GM21529 (cell line): ENCODE measurements around the gene STOML1.

Experiments
- ATAC-seq: cut with Tn5 transposase; IDR thresholded peaks from one replicate; pipeline ENCODE4 v1.9.1; 2021; ENCODE audit not compliant: unreplicated experiment

Gene STOML1, protein sequence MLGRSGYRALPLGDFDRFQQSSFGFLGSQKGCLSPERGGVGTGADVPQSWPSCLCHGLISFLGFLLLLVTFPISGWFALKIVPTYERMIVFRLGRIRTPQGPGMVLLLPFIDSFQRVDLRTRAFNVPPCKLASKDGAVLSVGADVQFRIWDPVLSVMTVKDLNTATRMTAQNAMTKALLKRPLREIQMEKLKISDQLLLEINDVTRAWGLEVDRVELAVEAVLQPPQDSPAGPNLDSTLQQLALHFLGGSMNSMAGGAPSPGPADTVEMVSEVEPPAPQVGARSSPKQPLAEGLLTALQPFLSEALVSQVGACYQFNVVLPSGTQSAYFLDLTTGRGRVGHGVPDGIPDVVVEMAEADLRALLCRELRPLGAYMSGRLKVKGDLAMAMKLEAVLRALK

DNA sequence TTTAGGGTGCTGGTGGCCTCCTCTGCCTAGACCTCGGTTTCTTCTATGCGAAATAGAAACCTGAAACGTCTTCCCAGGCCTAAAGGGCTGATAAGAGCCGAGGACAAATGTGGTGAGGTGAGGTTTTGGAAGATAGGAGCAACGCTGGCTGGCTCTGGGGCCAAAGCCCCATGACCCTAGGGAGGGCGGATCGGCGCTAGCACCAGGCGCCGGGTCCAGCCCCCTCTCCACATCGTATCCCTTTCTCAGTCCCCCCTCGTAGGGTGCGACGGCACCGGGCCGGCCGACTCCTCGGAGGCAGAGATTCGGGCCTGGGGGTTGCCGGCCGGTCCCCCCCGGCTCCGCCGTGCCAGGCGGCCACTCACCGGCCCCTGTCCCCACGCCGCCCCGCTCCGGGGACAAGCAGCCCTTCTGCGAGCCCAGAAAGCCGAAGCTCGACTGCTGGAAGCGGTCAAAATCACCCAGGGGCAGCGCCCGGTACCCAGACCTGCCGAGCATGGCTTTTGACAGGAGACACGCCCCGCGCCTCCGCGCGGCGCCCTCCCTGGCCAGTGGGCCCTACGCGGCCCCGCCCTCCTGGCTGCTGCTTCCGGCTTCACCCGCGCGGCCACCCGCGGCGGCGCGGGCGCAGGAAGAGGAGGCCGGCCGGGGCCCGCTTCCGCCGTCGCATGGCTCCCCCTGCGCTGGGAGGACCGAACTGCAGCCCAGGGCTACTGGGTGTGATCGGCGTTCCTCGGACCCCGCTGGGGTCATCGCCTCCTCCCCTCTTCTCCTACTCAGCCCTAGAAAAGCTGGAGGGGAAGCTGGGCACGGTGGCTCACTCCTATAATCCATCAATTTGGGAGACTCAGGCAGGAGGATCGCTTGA is at the start of gene STOML1:
Gene STOML1, minus strand, starts transcription at position 570 of the 868 bp plus-strand sequence. Its CDS starts 72 bp downstream, at position 498.
- peak; percentile 63 for ATAC-seq

DNA sequence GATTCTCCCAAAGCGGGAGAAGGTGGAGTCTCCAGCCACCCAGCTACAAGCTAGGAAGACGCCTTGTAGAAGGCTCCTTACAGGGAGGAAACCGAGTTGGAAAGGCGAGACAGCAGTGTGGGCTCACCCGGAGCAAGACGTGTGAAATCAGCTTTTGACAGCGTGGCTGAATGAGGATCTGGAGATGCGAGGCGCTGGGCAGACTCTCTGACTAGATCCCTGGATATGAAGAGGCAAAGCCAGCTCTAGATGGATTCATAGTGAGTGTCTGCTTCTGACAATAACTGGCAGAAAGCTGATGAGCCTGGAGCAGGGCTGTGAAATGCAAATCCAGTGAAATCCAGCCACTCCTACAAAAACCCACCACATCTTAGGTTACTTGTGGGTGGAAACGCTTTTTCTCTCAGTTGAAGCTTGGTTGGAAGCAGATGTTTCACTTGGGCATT is 49.2 kb upstream of the STOML1 start:
- no peak for ATAC-seq

DNA sequence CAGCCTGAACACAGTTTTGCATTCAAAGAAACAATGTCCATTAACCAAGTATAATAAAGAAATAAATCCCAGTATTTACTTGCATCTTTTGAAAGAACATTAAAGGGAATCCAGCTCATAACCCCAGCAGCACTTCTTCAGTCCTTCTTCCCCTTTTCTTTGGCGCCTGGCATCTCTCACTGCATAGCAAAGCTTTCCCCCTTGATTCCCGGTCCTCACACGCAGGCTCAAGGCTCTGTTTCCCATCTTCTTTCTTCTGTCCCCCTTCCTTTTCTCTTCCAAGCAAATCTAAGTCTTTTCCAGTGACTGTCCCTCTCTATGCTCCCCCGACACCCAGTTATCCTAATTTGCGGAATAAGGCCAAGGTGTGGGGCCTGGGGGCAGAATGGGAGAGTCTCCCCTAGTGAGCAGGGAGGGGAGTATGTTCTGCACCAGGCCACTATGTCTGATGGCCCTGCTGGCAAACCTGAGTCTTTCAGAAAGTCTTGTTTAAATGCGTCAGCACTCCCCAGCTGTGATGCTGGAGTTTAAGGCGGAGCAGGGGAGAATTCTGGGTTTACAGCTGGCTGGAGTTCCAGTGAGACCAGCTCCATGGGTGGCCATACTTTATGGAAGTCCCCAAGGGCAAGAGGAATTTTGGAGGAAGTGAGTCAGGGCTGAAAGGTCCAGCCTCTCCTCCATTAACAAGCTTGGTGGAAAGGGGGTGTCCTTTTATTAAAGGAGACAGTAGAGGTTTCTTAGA is 48.2 kb upstream of the STOML1 start:
- ATAC-seq = no peak

DNA sequence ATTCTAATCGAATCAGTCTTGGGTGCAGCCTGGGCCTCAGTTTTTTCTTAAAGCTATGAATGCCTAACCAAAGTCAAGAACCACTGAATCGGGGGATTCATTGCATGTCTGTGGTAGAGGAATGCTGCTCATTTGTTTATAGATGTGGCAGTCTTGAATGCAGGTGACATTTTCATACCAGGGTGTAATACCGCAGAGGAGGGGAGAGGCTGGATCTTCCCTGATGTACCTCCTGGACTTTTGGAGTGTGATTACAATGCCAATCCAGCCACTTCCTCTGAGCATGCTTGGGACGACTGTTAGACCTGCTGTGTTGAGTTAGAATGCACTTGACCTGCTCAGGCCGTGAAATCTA is 47.5 kb upstream of the STOML1 start:
- ATAC-seq = no peak

DNA sequence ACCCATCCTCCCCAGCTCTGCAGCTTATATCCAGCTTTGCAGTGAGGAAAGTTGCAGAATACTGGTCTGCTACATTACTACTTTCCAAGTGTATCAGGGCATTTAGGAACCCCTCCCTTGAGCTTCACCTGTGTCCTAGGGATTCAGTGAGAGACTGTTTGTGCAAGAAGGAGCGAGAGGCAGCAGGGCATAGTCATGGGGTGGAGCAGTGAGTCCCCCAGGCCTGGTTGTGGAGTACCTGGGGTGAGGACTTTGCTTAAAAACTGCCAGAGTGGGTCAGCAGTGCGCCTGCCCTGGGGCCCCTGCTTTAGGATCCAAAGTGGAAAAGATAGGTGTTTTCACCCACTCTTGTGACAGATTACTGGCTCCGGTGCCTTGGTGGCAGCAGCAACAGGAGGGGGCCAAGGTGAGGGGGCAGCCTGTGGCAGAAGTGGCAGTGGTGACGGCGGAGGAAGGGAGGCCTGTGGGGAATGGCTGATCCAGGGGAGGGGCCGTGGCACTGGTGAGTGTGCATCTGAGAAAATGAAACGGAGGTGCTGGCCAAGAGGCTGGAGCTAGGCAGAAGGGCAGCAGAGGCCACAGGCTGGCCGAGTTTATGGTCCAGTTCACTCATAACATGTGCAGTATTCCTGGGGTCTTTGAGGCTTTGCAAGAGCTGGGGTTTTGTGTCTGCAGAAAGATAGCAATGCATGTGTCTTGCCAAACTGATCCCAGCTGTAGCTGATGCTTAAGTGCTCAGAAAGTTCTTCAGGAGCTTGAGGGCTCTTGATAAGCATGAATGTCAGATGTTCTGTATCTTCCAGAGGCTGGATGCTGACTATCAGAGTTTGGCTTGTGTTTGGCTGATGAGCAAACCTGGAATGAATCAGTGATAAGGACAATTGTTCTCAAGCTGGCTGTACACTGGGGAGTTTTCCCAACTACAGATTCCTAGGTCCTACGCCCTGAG is 46.9 kb upstream of the STOML1 start:
- ATAC-seq = no peak

DNA sequence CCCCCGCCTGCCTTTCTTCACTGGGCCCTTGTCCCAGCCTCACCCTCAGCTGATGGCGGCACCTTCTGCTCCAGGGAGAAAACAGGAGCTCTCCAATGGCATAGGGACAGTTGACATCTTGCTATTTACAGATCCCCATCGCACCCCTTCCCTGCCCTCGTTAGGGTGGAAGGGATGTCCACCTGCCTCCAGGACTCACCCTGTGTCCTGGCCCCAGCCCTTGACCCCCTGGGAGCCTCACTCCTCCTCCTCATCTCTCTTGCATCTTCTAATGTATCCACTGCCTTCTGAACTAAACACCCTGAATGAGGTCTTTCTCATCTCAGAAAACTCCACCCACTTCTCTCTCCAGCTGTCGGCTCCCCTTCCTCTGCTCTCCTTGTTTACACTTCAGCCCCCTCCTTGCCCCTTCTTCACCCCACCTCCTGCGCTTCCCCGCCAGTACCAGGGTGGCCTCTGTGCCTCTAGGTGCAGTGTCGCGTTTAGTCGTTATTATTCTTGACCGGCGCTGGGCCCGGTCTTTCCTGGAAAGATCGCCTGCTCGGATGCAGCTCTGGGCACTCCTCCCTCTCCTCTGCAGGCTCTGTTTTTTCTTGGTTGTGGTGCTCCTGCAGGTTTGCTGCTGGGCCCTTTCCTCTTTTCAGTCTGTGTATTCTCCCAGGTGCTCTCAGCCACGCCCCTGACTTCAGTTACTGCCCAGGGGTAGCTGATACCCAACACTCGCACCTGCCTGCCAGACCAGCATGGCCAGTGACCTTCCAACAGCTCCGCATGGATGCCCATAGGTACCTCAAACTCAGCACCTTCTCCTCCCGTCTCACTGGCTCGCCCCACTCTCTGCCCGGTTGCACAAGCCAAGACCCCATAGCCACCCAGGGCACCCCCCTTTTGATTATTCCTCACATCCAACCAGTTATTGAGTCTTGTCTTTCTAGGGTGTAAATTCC is 45.3 kb upstream of the STOML1 start:
- no peak for ATAC-seq

DNA sequence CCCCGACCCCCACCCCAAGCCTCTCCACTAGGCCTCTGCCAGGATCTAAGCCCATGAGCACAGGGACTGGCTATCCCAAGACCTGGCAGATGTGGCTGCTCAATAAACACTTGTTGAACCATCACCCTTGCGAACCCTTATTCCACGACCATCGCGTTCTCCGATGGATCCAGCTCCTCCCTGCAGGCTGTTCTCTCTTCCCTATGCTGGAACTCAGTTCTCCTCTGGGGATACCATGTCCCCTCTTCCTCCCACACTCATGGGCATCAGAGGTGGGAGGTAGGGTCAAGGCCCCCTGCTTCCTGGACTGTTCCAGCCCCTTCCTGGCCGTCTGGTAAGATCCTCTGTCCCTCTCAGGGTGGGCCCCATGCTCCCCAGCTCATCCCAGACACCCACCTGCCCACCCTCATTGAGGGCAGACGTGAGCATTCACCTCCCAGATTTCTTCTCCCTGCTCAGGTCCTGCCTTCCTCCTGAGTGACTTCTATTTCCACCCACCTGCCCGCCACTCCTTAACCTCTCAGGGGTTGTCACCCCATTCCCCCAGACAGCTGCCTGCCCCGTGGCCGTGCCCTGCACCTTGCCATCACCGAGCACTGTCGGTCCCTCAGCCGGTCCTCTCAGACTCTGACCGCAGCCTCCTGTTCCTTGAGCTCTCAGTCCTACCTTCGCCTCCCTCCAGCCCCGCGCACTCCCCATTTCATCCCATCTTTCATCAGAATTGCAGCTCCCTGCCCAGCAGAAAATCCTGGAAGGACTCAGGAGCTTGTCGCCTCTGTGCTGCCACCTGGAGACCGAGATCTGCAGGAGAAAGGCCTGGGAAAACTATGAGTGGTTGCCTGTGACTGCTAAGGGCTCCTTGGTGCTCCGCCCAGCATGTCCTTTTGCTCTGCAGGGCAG is 44.4 kb upstream of the STOML1 start:
- ATAC-seq = no peak

DNA sequence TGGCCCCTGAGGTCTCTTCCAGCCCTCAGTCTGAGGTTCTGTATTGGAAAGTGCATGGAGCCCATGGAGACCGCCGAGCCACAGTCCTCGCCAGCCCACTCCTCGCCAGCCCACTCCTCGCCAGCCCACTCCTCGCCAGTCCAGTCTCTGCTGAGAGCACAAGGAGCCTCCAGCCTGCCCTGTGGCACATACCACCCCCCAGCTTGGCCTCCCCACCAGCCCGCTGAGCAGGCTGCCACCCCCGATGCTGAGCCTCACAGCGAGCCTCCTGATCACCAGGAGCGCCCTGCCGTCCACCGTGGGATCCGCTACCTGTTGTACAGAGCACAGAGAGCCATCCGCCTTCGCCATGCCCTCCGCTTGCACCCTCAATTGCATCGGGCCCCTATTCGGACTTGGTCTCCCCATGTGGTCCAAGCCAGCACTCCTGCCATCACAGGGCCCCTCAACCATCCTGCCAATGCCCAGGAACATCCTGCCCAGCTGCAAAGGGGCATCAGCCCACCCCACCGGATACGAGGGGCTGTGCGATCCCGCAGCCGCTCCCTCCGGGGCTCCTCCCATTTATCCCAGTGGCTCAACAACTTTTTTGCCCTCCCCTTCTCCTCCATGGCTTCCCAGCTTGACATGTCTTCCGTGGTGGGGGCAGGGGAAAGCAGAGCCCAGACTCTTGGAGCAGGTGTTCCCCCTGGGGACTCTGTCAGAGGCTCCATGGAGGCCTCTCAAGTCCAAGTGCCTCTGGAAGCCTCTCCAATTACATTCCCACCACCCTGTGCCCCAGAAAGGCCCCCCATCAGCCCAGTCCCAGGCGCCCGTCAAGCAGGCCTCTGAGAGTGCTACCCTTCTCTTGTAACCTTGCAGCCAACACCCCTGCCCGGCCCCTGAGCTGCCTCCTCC is 43.3 kb upstream of the STOML1 start:
- no peak for ATAC-seq

DNA sequence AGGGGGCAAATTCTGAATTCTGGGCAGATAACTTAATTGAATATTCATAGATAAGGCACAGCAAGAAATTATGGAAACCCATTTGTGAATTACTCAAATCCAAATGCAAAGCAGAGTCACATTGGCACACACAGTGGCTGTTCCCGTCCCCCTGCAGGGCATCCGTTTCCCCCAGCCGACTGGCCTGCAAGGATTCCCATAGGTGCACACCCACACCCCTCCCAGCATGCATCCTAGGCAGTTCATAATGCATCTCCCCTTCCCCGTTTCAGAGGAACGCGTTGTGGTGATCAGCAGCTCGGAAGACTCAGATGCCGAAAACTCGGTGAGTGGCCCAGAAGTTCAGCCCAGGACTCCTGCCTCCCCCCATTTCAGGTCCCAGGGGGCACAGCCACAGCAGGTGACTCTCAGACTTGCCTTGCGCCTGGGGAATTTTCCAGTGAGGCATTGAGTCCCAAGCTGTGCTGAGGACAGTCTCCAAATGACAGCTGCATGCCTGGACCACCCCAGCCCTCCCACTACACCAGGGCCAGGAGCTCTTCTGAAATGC is 42.2 kb upstream of the STOML1 start:
- no peak for ATAC-seq

DNA sequence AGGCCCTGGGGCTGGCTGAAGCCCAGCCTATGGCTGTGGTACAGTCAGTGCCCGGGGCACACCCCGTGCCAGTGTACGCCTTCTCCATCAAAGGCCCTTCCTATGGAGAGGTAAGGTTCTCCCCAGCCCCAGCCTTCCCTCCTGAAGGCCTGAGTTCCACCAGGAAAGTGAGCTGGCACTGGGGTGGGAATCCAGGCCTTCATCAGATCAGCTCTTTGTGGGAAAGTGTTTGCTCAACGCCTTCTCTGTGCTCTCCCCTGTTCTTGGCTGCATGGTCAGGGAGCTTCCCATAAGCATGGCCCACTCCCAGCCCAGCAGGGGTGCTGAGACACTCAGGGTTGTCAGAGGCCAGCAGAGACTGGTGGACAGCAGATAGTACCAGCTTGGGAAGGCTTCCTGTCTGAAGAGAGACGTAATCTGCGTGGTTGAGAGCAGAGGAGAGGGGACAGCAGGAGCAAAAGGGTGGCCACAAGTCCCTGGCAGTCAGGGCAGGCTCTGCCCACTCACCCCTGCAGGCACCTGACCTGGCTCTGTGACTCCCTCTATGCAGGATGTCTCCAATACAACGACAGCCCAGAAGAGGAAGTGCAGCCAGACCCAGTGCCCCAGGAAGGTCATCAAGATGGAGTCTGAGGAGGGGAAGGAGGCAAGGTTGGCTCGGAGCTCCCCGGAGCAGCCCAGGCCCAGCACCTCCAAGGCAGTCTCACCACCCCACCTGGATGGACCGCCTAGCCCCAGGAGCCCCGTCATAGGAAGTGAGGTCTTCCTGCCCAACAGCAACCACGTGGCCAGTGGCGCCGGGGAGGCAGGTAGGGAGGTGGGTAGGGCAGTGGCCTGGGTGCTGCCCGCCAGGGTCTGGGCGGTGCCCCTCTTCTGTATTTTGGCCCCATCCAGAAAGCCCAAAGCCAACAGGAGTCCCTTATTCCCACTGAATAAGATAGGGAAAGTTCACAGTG is 40.8 kb upstream of the STOML1 start:
- ATAC-seq = no peak

DNA sequence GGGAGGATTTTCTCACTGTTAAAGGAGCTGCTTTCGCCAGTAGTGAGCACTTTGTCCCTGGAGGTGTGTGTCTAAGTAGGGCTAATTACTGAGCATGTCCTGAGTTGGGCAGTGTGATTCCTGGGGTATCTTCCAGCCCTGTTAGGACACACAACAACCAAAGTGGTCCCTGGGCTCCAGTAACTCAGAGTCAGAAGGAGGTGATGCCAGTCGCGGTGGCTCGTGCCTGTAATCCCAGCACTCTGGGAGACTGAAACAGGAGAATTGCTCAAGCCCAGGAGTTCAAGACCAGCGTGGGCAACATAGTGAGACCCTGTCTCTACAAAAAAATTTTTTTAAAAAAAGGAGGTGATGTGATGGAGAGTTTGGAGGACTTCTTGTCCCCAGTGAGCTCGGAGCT is 40.0 kb upstream of the STOML1 start:
- no peak for ATAC-seq

DNA sequence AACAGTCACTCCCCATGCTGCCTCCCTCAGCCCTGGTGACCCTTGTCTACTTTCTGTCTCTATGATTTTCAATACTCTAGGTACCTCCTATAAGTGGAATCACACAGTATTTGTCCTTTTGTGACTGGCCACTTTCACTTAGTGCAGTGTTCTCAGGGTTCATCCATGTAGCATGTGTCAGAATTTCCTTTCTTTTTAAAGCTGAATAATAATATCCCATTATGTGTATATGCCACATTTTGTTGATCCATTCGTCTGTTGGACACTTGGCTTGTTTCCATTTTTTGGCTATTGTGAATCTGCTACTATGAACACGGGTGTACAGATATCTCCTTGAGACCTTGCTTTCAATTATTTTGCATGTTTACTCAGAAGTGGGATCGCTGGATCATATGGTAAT is 36.6 kb upstream of the STOML1 start:
- no peak for ATAC-seq

DNA sequence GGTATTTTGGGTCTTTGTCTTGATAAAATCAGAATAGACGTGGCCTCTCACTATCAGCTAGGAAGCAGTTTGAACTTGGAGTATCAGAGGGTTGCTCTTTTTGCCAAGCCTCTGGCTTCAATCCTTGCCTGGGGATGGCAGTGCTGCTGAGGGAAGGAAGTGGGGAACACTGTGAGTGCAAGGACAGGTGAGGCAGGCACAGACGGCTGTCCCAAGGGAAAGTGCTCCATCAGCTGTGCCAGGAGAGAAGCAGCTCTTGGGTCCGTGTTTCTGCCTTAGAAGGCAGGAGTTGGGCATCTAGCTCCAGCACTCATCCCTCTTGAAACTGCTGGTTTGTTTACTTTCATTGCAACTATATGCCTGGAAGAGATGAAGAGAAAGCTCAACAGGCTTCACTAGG is 35.6 kb upstream of the STOML1 start:
- no peak for ATAC-seq

DNA sequence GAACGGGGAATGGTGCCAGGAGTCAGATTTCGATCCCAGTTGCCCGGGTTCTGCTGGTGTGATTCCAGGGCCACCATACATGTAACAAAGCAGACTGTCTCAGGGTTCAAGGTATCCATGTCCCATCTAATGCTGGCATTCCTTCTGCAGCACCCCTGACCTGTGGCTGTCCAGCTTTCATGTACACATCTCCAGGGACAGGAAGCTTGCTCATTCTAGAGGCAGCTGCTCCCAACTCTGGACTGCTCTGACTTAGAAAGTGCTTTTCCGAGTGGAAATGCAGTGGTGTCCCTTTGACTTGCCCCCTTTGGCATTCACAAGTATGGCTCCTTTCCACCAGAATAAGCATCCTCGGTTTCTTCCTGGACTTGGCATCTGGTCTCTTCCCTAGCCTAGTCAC is 33.3 kb upstream of the STOML1 start:
- no peak for ATAC-seq

DNA sequence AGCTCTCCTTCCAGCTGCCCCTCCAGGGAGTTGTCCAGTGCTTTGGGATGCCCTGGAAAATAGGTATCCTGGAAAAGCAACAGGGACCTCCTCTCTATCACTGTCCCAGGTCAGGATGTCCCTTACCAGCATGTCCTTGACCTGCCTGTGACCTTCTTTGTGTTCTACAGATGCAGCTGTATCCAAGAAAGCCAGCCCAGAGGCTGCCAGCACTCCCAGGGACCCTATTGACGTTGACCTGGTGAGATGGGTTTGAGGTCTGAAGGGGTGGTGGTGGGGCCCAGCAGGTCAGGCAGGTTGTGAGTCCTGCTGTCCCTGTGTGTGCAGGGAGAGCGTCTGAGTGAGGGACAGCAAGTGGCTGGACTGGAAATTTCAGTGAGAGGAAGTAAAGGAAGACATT is 32.6 kb upstream of the STOML1 start:
- ATAC-seq = no peak
